ENCODE data around the gene MXI1.

The MXI1 gene

GRCh38 chr10:110216240-110216639, 8.8 kb downstream of the MXI1 start:
- DNase-seq: no peak

GRCh38 chr10:110216942-110217661, 9.7 kb downstream of the MXI1 start:
- DNase-seq: no peak

GRCh38 chr10:110217662-110218008, 10.2 kb downstream of the MXI1 start:
- DNase-seq: no peak

- no peak for DNase-seq
These were observed 11.2 kb downstream of the MXI1 start for GRCh38 chr10:110218632-110219031.

GRCh38 chr10:110219884-110220283, 12.5 kb downstream of the MXI1 start:
- DNase-seq: no peak

GRCh38 chr10:110220398-110220797, 13.0 kb downstream of the MXI1 start:
- DNase-seq: no peak

- DNase-seq: no peak
These were observed 13.8 kb downstream of the MXI1 start for GRCh38 chr10:110221044-110221720.

GRCh38 chr10:110221721-110222261, 14.4 kb downstream of the MXI1 start:
- DNase-seq: peak; percentile 64 to 85 (median 72)

- no peak for DNase-seq
These were observed 15.4 kb downstream of the MXI1 start for GRCh38 chr10:110222641-110223297.

- no peak for DNase-seq
These were observed 16.0 kb downstream of the MXI1 start for GRCh38 chr10:110223298-110223925.

- no peak for DNase-seq
These were observed 17.6 kb downstream of the MXI1 start for GRCh38 chr10:110224992-110225391.

- DNase-seq: no peak
These were observed 18.0 kb downstream of the MXI1 start for GRCh38 chr10:110225441-110225755.

GRCh38 chr10:110225756-110226542, 18.5 kb downstream of the MXI1 start:
- peak; percentile 83 to 91 (median 86) for DNase-seq

- DNase-seq: peak; percentile 78 to 85 (median 84)
These were observed 19.1 kb downstream of the MXI1 start for GRCh38 chr10:110226543-110226925.

- DNase-seq: peak in 4 of 5 donors; percentile 73 to 77 (median 75)
These were observed 19.7 kb downstream of the MXI1 start for GRCh38 chr10:110226926-110227641.

- no peak for DNase-seq
These were observed 20.7 kb downstream of the MXI1 start for GRCh38 chr10:110228066-110228465.

- DNase-seq: no peak
These were observed 21.8 kb downstream of the MXI1 start for GRCh38 chr10:110229155-110229554.

GRCh38 chr10:110233846-110234245, 26.4 kb downstream of the MXI1 start:
- DNase-seq: no peak

GRCh38 chr10:110237894-110238480, 30.6 kb downstream of the MXI1 start:
- no peak for DNase-seq

GRCh38 chr10:110239892-110240291, 32.5 kb downstream of the MXI1 start:
- DNase-seq: no peak

GRCh38 chr10:110241407-110241806, 34.0 kb downstream of the MXI1 start:
- DNase-seq: no peak
